HL-60 (cell line): ENCODE data around the gene CBLN4.

Experiments used
- DNase-seq, 2 experiments: peaks; one replicate each; pipeline ENCODE4 v3.0.0-alpha.2; 2010 to 2020; ENCODE audit warnings: low read depth in 1 of 2, low spot score in 1 of 2
- H3K27ac ChIP-seq: fragments of 250-450 bp; sonication (Bioruptor Pico); replicated peaks from 2 replicates; pipeline ENCODE4 v1.5.1; 2020; ENCODE audit warnings: mild to moderate bottlenecking, moderate library complexity
- H3K27me3 ChIP-seq: fragments of 250-450 bp; sonication (Bioruptor Pico); 2 replicates; pipeline ENCODE4 v1.5.1; 2021; ENCODE audit warnings: mild to moderate bottlenecking, moderate library complexity; ENCODE audit not compliant: insufficient read depth, poor library complexity, severe bottlenecking
- H3K4me3 ChIP-seq: replicated peaks from 2 replicates; pipeline ENCODE4 v1.5.1; 2011; ENCODE audit warnings: mild to moderate bottlenecking, control low read depth, low read length; ENCODE audit not compliant: insufficient read depth
- GABPA ChIP-seq: IDR thresholded peaks from 2 replicates; pipeline ENCODE4 v1.6.1; 2012; ENCODE audit warnings: low read depth
- POLR2AphosphoS5 ChIP-seq: IDR thresholded peaks from 2 replicates; pipeline ENCODE4 v1.6.1; 2012; ENCODE audit warnings: low read depth
- SPI1 ChIP-seq: IDR thresholded peaks from 2 replicates; pipeline ENCODE4 v1.6.1; 2012; ENCODE audit warnings: low read depth, mild to moderate bottlenecking, borderline replicate concordance
- TF ChIP-seq, protein P1 (sequence below): IDR thresholded peaks from 2 replicates; pipeline ENCODE4 v1.6.1; 2012; ENCODE audit warnings: low read depth; ENCODE audit not compliant: insufficient replicate concordance
- TF ChIP-seq, protein P2 (sequence below): IDR thresholded peaks from one replicate; pipeline ENCODE4 v1.5.1; 2011; ENCODE audit warnings: low read length, control low read depth, inconsistent platforms; ENCODE audit not compliant: insufficient read depth

Gene CBLN4

DNA sequence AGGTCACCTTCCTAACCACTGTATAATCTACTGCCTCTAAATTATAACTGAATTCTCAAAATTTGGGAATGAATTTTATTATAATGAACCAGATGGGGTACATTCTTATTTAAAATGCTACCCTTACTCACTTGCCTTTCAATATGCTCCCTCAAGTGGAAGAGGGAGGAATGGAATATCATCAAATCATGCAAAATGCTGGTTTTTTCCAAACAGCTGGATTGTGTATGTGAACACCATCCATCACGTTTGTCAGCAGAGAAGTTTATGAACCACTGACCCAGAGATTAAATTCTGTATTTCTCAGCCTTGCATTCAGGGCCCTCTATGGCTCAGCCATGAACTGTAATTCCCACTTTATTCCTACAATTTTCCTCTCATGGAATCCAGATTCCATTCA, 40.5 kb downstream of the CBLN4 start:
- no peak for DNase-seq
- TF ChIP-seq GABPA (no peak), POLR2AphosphoS5 (no peak), SPI1 (no peak)
- TF ChIP-seq, protein P1, sequence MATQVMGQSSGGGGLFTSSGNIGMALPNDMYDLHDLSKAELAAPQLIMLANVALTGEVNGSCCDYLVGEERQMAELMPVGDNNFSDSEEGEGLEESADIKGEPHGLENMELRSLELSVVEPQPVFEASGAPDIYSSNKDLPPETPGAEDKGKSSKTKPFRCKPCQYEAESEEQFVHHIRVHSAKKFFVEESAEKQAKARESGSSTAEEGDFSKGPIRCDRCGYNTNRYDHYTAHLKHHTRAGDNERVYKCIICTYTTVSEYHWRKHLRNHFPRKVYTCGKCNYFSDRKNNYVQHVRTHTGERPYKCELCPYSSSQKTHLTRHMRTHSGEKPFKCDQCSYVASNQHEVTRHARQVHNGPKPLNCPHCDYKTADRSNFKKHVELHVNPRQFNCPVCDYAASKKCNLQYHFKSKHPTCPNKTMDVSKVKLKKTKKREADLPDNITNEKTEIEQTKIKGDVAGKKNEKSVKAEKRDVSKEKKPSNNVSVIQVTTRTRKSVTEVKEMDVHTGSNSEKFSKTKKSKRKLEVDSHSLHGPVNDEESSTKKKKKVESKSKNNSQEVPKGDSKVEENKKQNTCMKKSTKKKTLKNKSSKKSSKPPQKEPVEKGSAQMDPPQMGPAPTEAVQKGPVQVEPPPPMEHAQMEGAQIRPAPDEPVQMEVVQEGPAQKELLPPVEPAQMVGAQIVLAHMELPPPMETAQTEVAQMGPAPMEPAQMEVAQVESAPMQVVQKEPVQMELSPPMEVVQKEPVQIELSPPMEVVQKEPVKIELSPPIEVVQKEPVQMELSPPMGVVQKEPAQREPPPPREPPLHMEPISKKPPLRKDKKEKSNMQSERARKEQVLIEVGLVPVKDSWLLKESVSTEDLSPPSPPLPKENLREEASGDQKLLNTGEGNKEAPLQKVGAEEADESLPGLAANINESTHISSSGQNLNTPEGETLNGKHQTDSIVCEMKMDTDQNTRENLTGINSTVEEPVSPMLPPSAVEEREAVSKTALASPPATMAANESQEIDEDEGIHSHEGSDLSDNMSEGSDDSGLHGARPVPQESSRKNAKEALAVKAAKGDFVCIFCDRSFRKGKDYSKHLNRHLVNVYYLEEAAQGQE: no peak
- TF ChIP-seq, protein P2, sequence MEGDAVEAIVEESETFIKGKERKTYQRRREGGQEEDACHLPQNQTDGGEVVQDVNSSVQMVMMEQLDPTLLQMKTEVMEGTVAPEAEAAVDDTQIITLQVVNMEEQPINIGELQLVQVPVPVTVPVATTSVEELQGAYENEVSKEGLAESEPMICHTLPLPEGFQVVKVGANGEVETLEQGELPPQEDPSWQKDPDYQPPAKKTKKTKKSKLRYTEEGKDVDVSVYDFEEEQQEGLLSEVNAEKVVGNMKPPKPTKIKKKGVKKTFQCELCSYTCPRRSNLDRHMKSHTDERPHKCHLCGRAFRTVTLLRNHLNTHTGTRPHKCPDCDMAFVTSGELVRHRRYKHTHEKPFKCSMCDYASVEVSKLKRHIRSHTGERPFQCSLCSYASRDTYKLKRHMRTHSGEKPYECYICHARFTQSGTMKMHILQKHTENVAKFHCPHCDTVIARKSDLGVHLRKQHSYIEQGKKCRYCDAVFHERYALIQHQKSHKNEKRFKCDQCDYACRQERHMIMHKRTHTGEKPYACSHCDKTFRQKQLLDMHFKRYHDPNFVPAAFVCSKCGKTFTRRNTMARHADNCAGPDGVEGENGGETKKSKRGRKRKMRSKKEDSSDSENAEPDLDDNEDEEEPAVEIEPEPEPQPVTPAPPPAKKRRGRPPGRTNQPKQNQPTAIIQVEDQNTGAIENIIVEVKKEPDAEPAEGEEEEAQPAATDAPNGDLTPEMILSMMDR: no peak
- Histone ChIP-seq H3K4me3 (no peak overlapping the region), H3K27me3 (no peaks in the 10 kb centered on the region), H3K27ac (no peak overlapping the region)

DNA sequence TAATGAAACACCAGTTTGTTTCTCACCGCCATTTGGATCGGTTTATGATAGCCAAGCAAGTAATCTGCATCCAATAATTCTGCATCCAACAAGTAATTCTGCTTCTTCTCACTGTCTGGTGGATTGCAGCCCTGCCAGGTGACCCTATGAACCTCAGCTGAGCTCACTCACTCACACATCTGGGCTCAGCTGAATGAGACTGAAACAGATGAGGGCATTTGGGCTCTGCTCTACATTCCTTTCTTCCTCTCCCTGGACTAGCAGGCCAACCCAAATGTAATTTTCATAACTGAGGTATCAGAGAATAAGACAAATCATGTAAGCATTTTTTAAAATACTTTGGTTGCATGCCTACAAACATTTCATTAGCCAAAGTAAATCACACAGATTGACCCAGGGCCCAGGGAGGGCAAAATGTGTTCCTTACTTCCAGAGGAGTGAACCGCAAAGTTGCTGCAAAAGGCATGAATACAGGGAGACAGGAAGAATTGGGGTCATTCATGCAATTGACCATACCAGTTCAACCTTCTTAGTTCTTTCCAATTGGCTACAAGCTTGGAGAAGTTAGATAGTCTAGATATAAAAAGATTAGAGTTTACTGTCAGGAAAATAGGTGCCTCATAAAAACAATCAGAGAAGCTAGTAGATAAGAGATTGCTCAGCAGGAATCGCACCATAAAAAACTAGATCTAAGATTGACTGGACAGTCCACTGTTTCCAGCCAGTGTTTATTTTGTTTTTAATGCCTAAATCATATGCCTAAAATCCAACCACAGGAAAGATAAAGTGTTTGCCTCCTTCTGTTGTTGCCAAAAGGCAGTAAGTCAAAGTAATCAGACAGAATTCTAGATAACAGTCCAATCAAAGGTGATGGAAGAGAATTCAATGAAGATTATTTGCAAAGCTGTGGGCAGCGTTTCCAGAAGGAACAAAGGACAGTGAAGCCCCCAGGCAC, 43.7 kb downstream of the CBLN4 start:
- TF ChIP-seq POLR2AphosphoS5 (no peak), GABPA (no peak), SPI1 (no peak)
- TF ChIP-seq, protein P2: no peak
- TF ChIP-seq, protein P1: no peak
- DNase-seq: no peak
- Histone ChIP-seq H3K4me3 (no peak overlapping the region), H3K27me3 (no peaks in the 10 kb centered on the region), H3K27ac (no peak overlapping the region)

DNA sequence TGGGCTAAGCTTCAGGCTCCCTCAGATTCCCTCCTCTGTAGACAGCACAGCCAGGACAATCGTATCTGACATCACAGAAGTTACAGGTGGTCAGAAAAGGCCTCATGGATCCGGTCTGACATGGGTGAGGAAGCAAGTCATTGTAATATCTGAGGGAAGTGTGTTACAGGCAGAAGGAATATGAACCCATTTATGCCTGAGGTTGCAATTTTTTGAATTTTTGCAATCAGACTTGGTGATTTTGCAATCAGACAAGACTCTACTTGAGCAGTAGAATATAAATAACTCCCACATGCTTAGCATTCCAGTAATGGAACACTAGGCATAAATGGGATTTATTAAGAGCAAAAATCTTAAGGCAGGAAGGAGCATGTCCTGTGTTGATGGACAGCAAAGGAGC, 52.1 kb downstream of the CBLN4 start:
- H3K27ac ChIP-seq: no peak overlapping the region
- H3K4me3 ChIP-seq: no peak overlapping the region
- H3K27me3 ChIP-seq: peaks cover 2% of the 10 kb centered on the region
- no peak for DNase-seq
- TF ChIP-seq, protein P1: no peak
- TF ChIP-seq, protein P2: no peak
- no peak for TF ChIP-seq SPI1
- TF ChIP-seq GABPA: no peak
- no peak for TF ChIP-seq POLR2AphosphoS5
